ENCODE measurements around the gene MYMX. TPM values are rescaled to one million over a fixed set of nuclear protein-coding genes. Genes with fewer than 3 reads are reported as not detected.

The MYMX gene
- total RNA-seq, 1 experiment from 2014 or later = not detected

DNA sequence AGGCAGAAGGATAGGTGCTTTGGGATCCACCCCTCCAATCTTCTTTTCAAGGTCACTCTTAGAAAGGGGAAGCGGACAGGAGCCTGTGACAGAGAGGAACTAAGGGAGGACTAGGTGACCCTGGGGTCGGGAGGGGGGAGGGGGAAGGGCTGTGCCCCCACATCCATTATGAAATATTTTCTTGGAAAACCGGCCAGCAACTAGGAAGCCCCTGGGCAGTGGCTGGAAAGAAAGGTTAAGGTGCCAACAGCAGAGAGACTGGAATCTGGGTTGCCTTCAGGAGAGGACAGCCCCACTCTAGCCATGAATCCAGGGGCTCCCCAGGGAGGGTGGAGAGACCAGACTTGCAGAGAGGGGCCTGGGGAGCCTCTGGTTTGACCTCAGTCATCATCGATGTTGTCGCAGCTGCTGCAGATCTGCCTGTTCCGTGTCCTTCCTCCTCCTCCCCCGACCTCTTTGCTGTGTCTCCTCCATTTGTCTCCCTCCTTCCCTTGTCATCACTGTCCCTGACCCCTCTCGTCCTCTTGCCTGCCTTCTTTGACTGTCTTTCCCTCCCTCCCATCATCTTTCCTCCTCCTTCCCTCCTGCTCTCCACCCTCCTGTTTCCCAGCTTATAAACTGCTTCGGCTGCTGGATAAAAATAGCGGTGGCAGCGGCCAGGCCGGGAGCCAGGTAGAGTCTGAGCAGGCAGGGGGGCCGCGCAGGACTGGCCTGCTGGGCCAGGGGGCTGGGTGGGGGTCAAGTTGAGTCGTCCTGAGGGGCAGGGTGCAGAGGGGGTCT is 9.8 kb downstream of the MYMX start:
- Histone ChIP-seq H3K27me3 (replicated peaks; ENCODE audit: insufficient read depth, low read depth, low read length, poor library complexity) (no peaks in the 10 kb centered on the region), H3K9me3 (ENCODE audit: low read depth, low read length, poor library complexity, severe bottlenecking) (no peaks in the 10 kb centered on the region), H3K4me1 (ENCODE audit: insufficient read depth, low read length, poor library complexity, severe bottlenecking) (peaks cover 35% of the 10 kb centered on the region), H3K4me3 (ENCODE audit: low read depth, low read length, poor library complexity, severe bottlenecking) (no peak overlapping the region), H3K36me3 (ENCODE audit: insufficient read depth, low read length, poor library complexity, severe bottlenecking) (peaks cover 26% of the 10 kb centered on the region), H3K27ac (ENCODE audit: low read depth, low read length, poor library complexity, severe bottlenecking) (peak overlapping the region; percentile 36)
- no TSS peak for BruUV-seq (replicated peaks)
- intact Hi-C loops (cut with micrococcal nuclease; ENCODE audit: unreplicated experiment) = no loop called here
- POLR2A ChIA-PET (ENCODE audit: low non-redundant PET) = no interaction called here
- no peak for DNase-seq (ENCODE audit: low spot score)
- TF ChIP-seq EZH2 (IDR thresholded peaks at IDR 0.05; ENCODE audit: borderline replicate concordance, low read depth, low read length, poor library complexity, severe bottlenecking) = no peak
- TF ChIP-seq, protein P1, sequence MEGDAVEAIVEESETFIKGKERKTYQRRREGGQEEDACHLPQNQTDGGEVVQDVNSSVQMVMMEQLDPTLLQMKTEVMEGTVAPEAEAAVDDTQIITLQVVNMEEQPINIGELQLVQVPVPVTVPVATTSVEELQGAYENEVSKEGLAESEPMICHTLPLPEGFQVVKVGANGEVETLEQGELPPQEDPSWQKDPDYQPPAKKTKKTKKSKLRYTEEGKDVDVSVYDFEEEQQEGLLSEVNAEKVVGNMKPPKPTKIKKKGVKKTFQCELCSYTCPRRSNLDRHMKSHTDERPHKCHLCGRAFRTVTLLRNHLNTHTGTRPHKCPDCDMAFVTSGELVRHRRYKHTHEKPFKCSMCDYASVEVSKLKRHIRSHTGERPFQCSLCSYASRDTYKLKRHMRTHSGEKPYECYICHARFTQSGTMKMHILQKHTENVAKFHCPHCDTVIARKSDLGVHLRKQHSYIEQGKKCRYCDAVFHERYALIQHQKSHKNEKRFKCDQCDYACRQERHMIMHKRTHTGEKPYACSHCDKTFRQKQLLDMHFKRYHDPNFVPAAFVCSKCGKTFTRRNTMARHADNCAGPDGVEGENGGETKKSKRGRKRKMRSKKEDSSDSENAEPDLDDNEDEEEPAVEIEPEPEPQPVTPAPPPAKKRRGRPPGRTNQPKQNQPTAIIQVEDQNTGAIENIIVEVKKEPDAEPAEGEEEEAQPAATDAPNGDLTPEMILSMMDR (conservative IDR thresholded peaks at IDR 0.05; ENCODE audit: low read depth, low read length) = no peak
- CTCF ChIA-PET = interaction anchor here (1.4 kb wide), 1 partner anchor 12 kb away, joined by 11 read pairs; no protein-coding TSS in a partner anchor

DNA sequence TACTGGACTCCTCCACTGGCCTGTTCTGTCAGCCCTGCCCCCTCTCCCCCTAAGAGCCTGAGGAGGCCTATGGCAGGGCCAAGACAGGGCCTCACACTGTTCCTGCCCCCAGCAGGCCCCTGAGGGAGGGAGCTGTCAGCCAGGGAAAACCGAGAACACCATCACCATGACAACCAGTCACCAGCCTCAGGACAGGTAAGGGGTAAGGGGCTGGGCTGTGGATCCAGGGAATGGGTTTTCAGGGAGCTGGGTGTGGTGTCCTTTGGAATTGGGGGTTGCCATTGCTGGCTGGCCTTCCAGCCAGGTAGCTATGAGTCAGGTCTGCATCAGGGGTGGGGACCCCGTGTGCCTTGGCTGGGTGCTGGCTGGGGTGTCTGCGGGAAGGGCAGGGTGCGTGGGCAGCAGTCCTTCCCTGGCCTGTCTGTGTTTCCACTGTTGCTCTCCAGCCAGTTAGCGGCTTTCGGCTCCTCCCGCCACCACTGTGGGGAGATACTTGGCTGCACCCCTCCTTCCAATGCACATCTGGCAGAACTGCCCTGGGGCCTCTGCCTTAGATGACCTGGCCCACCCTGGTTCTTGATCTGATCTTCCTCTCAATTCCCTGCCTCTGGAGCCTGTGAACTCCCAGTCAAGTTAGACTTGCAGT is 10.5 kb downstream of the MYMX start:
- POLR2A ChIA-PET (ENCODE audit: low non-redundant PET) = no interaction called here

DNA sequence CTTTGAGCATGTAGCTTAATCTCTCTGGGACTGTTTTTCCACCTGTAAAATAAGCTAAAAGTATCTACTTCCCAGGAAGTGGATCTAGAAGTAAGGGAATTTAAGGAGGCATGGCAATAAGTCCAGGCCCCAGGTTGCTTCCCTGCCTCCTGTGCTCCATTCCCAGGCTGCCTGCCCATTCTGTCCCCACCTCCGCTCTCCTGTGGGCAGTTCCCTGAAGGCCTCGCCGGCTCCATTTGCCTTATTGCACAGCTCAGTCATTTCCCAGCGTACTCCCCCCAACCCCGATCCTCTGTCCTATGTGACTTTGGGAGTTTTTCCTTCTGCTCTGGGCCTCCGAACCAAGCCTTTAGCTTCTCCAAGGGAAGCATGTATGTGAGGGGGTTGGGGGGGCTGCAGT is 11.3 kb downstream of the MYMX start:
- Histone ChIP-seq H3K27ac (ENCODE audit: low read depth, low read length, poor library complexity, severe bottlenecking) (no peak overlapping the region), H3K9me3 (ENCODE audit: low read depth, low read length, poor library complexity, severe bottlenecking) (no peaks in the 10 kb centered on the region), H3K27me3 (replicated peaks; ENCODE audit: insufficient read depth, low read depth, low read length, poor library complexity) (no peaks in the 10 kb centered on the region), H3K4me1 (ENCODE audit: insufficient read depth, low read length, poor library complexity, severe bottlenecking) (peaks cover 21% of the 10 kb centered on the region), H3K36me3 (ENCODE audit: insufficient read depth, low read length, poor library complexity, severe bottlenecking) (peaks cover 38% of the 10 kb centered on the region), H3K4me3 (ENCODE audit: low read depth, low read length, poor library complexity, severe bottlenecking) (no peak overlapping the region)
- no TSS peak for BruUV-seq (replicated peaks)
- CTCF ChIA-PET = no interaction called here
- POLR2A ChIA-PET (ENCODE audit: low non-redundant PET) = no interaction called here
- DNase-seq (ENCODE audit: low spot score) = no peak
- intact Hi-C loops (cut with micrococcal nuclease; ENCODE audit: unreplicated experiment) = no loop called here
- TF ChIP-seq EZH2 (IDR thresholded peaks at IDR 0.05; ENCODE audit: borderline replicate concordance, low read depth, low read length, poor library complexity, severe bottlenecking) = no peak
- TF ChIP-seq, protein P1 (conservative IDR thresholded peaks at IDR 0.05; ENCODE audit: low read depth, low read length) = no peak

More for the DNA sequence above, 10.5 kb downstream of the MYMX start:
- TF ChIP-seq, protein P1 (conservative IDR thresholded peaks at IDR 0.05; ENCODE audit: low read depth, low read length) = no peak
- TF ChIP-seq EZH2 (IDR thresholded peaks at IDR 0.05; ENCODE audit: borderline replicate concordance, low read depth, low read length, poor library complexity, severe bottlenecking) = no peak
- Histone ChIP-seq H3K36me3 (ENCODE audit: insufficient read depth, low read length, poor library complexity, severe bottlenecking) (peaks cover 33% of the 10 kb centered on the region), H3K4me1 (ENCODE audit: insufficient read depth, low read length, poor library complexity, severe bottlenecking) (peaks cover 29% of the 10 kb centered on the region), H3K9me3 (ENCODE audit: low read depth, low read length, poor library complexity, severe bottlenecking) (no peaks in the 10 kb centered on the region), H3K4me3 (ENCODE audit: low read depth, low read length, poor library complexity, severe bottlenecking) (no peak overlapping the region), H3K27ac (ENCODE audit: low read depth, low read length, poor library complexity, severe bottlenecking) (no peak overlapping the region), H3K27me3 (replicated peaks; ENCODE audit: insufficient read depth, low read depth, low read length, poor library complexity) (no peaks in the 10 kb centered on the region)
- CTCF ChIA-PET = no interaction called here
- no peak for DNase-seq (ENCODE audit: low spot score)
- intact Hi-C loops (cut with micrococcal nuclease; ENCODE audit: unreplicated experiment) = no loop called here
- BruUV-seq (replicated peaks) = no TSS peak

All from A673 (cell line).